Large intestine (tissue), 3 donors: ENCODE results near the gene NT5DC1. TPM values are rescaled to one million over a fixed set of nuclear protein-coding genes. Genes with fewer than 3 reads are reported as not detected.

Source experiments
- DNase-seq, 2 donors: peaks; one replicate each; pipeline versions ENCODE4 v3.0.0 to v3.0.0-alpha.2; 2013
- H3K27ac ChIP-seq: one replicate; pipeline ENCODE4 v1.5.1; 2013; ENCODE audit warnings: low read length
- H3K27me3 ChIP-seq: 2 replicates; pipeline ENCODE4 v1.6.1; 2013; ENCODE audit warnings: low read length; ENCODE audit not compliant: control insufficient read depth, insufficient read depth
- H3K36me3 ChIP-seq: 2 replicates; pipeline ENCODE4 v1.6.1; 2013; ENCODE audit warnings: low read length; ENCODE audit not compliant: control insufficient read depth, insufficient read depth
- H3K4me1 ChIP-seq: one replicate; pipeline ENCODE4 v1.6.1; 2013; ENCODE audit warnings: low read length; ENCODE audit not compliant: control insufficient read depth, insufficient read depth
- H3K4me3 ChIP-seq: one replicate; pipeline ENCODE4 v1.5.1; 2013; ENCODE audit warnings: low read length
- H3K9me3 ChIP-seq: one replicate; pipeline ENCODE4 v1.6.1; 2013; ENCODE audit warnings: mild to moderate bottlenecking, low read depth, low read length, moderate library complexity; ENCODE audit not compliant: control insufficient read depth
- WGBS: methylation state at CpG from one replicate; pipeline ENCODE4 v1.1.5; 2013; ENCODE audit warnings: low lambda C conversion rate; ENCODE audit not compliant: insufficient coverage; 5-methylcytosine and 5-hydroxymethylcytosine counted together
- polyA plus RNA-seq: library from polyadenylated mRNA; unstranded; fragments of 120-200 nt; gene quantifications from one replicate; pipeline ENCODE4 v1.2.1, GENCODE V29; 2013

The NT5DC1 gene
- polyA plus RNA-seq, 1 donor: 54.4 TPM

GRCh38 chr6:116266803-116267202, 166.2 kb downstream of the NT5DC1 start:
- H3K36me3 ChIP-seq: peaks cover 19% of the 10 kb centered on the region
- H3K4me3 ChIP-seq: no peak overlapping the region
- no peak for DNase-seq
- no peaks in the 10 kb centered on the region for H3K27me3 ChIP-seq
- H3K4me1 ChIP-seq: no peaks in the 10 kb centered on the region
- no peak overlapping the region for H3K27ac ChIP-seq
- H3K9me3 ChIP-seq: peaks cover 12% of the 10 kb centered on the region

GRCh38 chr6:116267836-116268588, 167.4 kb downstream of the NT5DC1 start:
- H3K36me3 ChIP-seq: peaks cover 23% of the 10 kb centered on the region
- H3K4me1 ChIP-seq: no peaks in the 10 kb centered on the region
- H3K27ac ChIP-seq: no peak overlapping the region
- DNase-seq: no peak
- no peak overlapping the region for H3K4me3 ChIP-seq
- peaks cover 9% of the 10 kb centered on the region for H3K9me3 ChIP-seq
- no peaks in the 10 kb centered on the region for H3K27me3 ChIP-seq
- no CpG with 5 or more reads among the region's 3 CpGs for WGBS

GRCh38 chr6:116268589-116269293, 168.1 kb downstream of the NT5DC1 start:
- peak; percentile 31 to 49 for DNase-seq
- Histone ChIP-seq H3K27me3 (no peaks in the 10 kb centered on the region), H3K27ac (no peak overlapping the region)

GRCh38 chr6:116271149-116271708, 170.6 kb downstream of the NT5DC1 start:
- peaks cover 23% of the 10 kb centered on the region for H3K36me3 ChIP-seq
- no peaks in the 10 kb centered on the region for H3K9me3 ChIP-seq
- H3K27ac ChIP-seq: no peak overlapping the region
- DNase-seq: no peak
- no CpG with 5 or more reads among the region's 2 CpGs for WGBS
- H3K4me1 ChIP-seq: no peaks in the 10 kb centered on the region
- H3K27me3 ChIP-seq: no peaks in the 10 kb centered on the region
- H3K4me3 ChIP-seq: no peak overlapping the region

More at GRCh38 chr6:116268589-116269293, 168.1 kb downstream of the NT5DC1 start:
- Histone ChIP-seq H3K4me3 (no peak overlapping the region), H3K4me1 (no peaks in the 10 kb centered on the region), H3K36me3 (peaks cover 29% of the 10 kb centered on the region), H3K9me3 (peaks cover 3% of the 10 kb centered on the region)
- no CpG with 5 or more reads among the region's 3 CpGs for WGBS

GRCh38 chr6:116277124-116277523, 176.5 kb downstream of the NT5DC1 start:
- 0% methylated on average over 1 of the region's 3 CpGs for WGBS
- peak overlapping the region; percentile 94 for H3K4me3 ChIP-seq
- peaks cover 7% of the 10 kb centered on the region for H3K4me1 ChIP-seq

GRCh38 chr6:116278481-116278829, 177.8 kb downstream of the NT5DC1 start:
- no peaks in the 10 kb centered on the region for H3K27me3 ChIP-seq
- peak overlapping the region; percentile 99 for H3K27ac ChIP-seq
- H3K36me3 ChIP-seq: peaks cover 15% of the 10 kb centered on the region
- DNase-seq: no peak
- no CpG with 5 or more reads among the region's 11 CpGs for WGBS
- no peaks in the 10 kb centered on the region for H3K9me3 ChIP-seq
- H3K4me3 ChIP-seq: peak overlapping the region; percentile 94
- peaks cover 7% of the 10 kb centered on the region for H3K4me1 ChIP-seq

More at GRCh38 chr6:116277124-116277523, 176.5 kb downstream of the NT5DC1 start:
- peak in 1 of 2 donors; percentile 27 for DNase-seq
- Histone ChIP-seq H3K27ac (no peak overlapping the region), H3K27me3 (no peaks in the 10 kb centered on the region), H3K36me3 (peaks cover 22% of the 10 kb centered on the region), H3K9me3 (no peaks in the 10 kb centered on the region)

- Histone ChIP-seq H3K36me3 (peaks cover 13% of the 10 kb centered on the region), H3K4me3 (peak overlapping the region; percentile 94), H3K27ac (peak overlapping the region; percentile 99), H3K27me3 (no peaks in the 10 kb centered on the region), H3K9me3 (no peaks in the 10 kb centered on the region), H3K4me1 (peaks cover 7% of the 10 kb centered on the region)
- 3% methylated on average over 3 of the region's 12 CpGs for WGBS
- DNase-seq: peak in 1 of 2 donors; percentile 16
These were observed 178.2 kb downstream of the NT5DC1 start for GRCh38 chr6:116278854-116279231.

- Histone ChIP-seq H3K27ac (peak within 1 kb of the TSS; percentile 99), H3K4me1 (peaks cover 7% of the 10 kb centered on the region), H3K36me3 (peaks cover 8% of the 10 kb centered on the region), H3K4me3 (peak within 1 kb of the TSS; percentile 94), H3K27me3 (no peaks in the 10 kb centered on the region), H3K9me3 (no peaks in the 10 kb centered on the region)
- peak; percentile 96 to 98 for DNase-seq
- WGBS: 7% methylated on average over 7 of the region's 71 CpGs
These were observed 178.8 kb downstream of the NT5DC1 start, which contains the start of gene TSPYL1 for GRCh38 chr6:116279232-116280160. Gene TSPYL1, minus strand, starts transcription at chr6:116279930. Its CDS starts 100 bp downstream, at chr6:116279830.

GRCh38 chr6:116280161-116280932, 179.7 kb downstream of the NT5DC1 start:
- peak in 1 of 2 donors; percentile 46 for DNase-seq
- Histone ChIP-seq H3K27me3 (no peaks in the 10 kb centered on the region), H3K27ac (peak overlapping the region; percentile 99), H3K9me3 (no peaks in the 10 kb centered on the region), H3K4me3 (peak overlapping the region; percentile 94), H3K4me1 (peaks cover 7% of the 10 kb centered on the region), H3K36me3 (peaks cover 8% of the 10 kb centered on the region)
- WGBS: 30% methylated on average over 2 of the region's 8 CpGs
